AG08396 (cell line): ENCODE measurements around the gene CKB.

Experiments
- DNase-seq: peaks from one replicate; pipeline ENCODE4 v3.0.0; 2012; ENCODE audit warnings: low spot score, mixed read lengths

Gene CKB

GRCh38 chr14:103485504-103485903 lies 37.1 kb downstream of the CKB start:
- DNase-seq, result no peak

- DNase-seq, result peak; percentile 39
Measured at GRCh38 chr14:103483600-103483999, 39.0 kb downstream of the CKB start.

GRCh38 chr14:103480595-103480994 lies 42.0 kb downstream of the CKB start:
- DNase-seq, result no peak

GRCh38 chr14:103476631-103477030 lies 46.0 kb downstream of the CKB start:
- no peak for DNase-seq

DNA sequence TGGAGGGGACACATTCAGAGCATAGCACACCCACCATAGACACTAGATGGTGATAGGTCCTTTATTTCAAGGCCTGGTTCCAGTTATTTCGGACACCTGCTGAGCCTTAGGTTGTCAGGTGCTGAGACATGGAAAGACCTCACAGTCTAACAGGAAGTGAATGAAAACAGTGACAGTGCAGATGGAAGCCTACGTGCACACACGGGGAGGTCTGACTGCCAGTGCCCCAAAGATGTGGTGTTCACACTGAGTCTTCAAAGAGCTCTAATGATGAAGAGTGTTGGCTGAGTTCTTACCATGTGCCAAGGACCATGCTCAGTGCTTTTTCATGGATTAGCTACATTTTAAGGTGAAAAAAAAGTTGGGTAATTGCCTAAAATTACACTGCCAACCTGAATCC lies 46.6 kb downstream of the CKB start:
- no peak for DNase-seq

DNA sequence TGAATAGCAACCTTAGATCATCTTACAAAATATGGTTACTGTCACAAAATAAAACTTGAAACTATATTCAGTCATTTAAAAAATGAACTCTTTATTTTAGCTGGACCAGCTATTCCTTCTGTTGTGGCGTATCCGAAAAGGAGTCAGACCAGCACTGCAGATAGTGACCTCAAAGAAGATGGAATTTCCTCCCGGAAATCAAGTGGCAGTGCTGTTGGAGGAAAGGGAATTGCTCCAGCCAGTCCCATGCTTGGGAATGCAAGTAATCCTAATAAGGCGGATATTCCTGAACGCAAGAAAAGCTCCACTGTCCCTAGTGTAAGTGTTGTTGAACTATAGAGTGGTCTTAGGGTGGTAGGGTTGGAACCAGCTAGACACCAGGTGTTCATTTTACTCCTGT lies 47.7 kb downstream of the CKB start:
- DNase-seq, result no peak

DNA sequence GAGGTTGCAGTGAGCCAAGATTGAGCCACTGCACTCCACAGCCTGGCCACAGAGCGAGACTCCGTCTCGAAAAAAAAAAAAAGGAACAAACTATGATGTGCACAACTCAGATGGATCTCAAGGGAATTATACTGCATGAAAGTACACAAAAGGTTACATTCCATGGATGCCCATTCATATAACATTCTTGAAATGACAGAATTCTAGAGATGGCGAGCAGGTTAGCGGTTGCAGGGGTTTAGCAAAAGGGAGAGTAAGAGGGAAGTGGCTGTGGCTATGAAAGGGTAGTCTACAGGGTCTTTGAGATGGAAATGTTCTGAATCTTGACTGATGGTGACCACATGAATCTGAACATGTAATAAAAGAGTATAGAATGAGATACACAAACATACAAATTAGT lies 49.7 kb downstream of the CKB start:
- DNase-seq, result no peak
